SK-N-SH (cell line): ENCODE results near the gene RBM12. TPM values are rescaled to one million over a fixed set of nuclear protein-coding genes. Genes with fewer than 3 reads are reported as not detected.

Experiments used
- CTCF ChIA-PET: fragments of 300-600, 350-600 bp; formaldehyde crosslinking; extraction: SDS; loops from one replicate; lab custom pipeline; 2021; lab: Yijun Ruan, JAX
- POLR2A ChIA-PET: fragments of 350-600 bp; sonication (Branson Sonifier 250); formaldehyde crosslinking; extraction: SDS; loops from one replicate; lab custom pipeline; 2020; ENCODE audit warnings: antibody characterized with exemption, inconsistent platforms; lab: Yijun Ruan, JAX
- DNase-seq: peaks from one replicate; pipeline ENCODE4 v3.0.0; 2012
- H2AFZ ChIP-seq: fragments of 200-600 bp; sonication (generic); 2 replicates; pipeline ENCODE4 v1.8.1; 2016; ENCODE audit warnings: antibody characterized with exemption, mild to moderate bottlenecking, low read depth
- H3F3A ChIP-seq: fragments of 200-600 bp; sonication (generic); replicated peaks from 2 replicates; pipeline ENCODE3; 2016; ENCODE audit warnings: antibody characterized with exemption, mild to moderate bottlenecking; ENCODE audit not compliant: insufficient read depth
- H3K27ac ChIP-seq, 2 experiments: fragments of 200-500 bp in 1 of 2; fragments of 200-600 bp in 1 of 2; sonication (Bioruptor generic) in 1 of 2; sonication (generic), shearing (Covaris generic) in 1 of 2; 2 replicates each; pipeline versions ENCODE4 v1.5.1 to v1.6.1; 2014 to 2016; ENCODE audit warnings: low read depth in 2 of 2, inconsistent platforms in 1 of 2, low read length in 1 of 2, mild to moderate bottlenecking in 1 of 2, mixed read lengths in 1 of 2
- H3K27me3 ChIP-seq: fragments of 200-600 bp; sonication (generic), shearing (Covaris generic); 2 replicates; pipeline ENCODE4 v1.6.1; 2016; ENCODE audit warnings: mixed run types; ENCODE audit not compliant: insufficient read depth
- H3K36me3 ChIP-seq, 2 experiments: fragments of 200-500 bp in 1 of 2; fragments of 200-600 bp in 1 of 2; sonication (Bioruptor generic) in 1 of 2; sonication (generic) in 1 of 2; replicated peaks in 1 of 2; 2 replicates each; pipeline versions ENCODE3 to v1.5.1; 2014 to 2016; ENCODE audit warnings: low read length in 1 of 2, mild to moderate bottlenecking in 1 of 2; ENCODE audit not compliant: insufficient read depth in 2 of 2, control insufficient read depth in 1 of 2
- H3K4me1 ChIP-seq, 2 experiments: fragments of 200-500 bp in 1 of 2; fragments of 200-600 bp in 1 of 2; sonication (Bioruptor generic) in 1 of 2; sonication (generic), shearing (Covaris generic) in 1 of 2; 2 replicates each; pipeline versions ENCODE4 v1.5.1 to v1.6.1; 2014 to 2016; ENCODE audit warnings: low read depth in 1 of 2, low read length in 1 of 2, mixed run types in 1 of 2; ENCODE audit not compliant: insufficient read depth in 2 of 2, control insufficient read depth in 1 of 2
- H3K4me2 ChIP-seq: fragments of 200-600 bp; sonication (generic), shearing (Covaris generic); 2 replicates; pipeline ENCODE4 v1.6.1; 2017; ENCODE audit warnings: mixed run types
- H3K4me3 ChIP-seq, 2 experiments: fragments of 200-500 bp in 1 of 2; fragments of 200-600 bp in 1 of 2; sonication (Bioruptor generic) in 1 of 2; sonication (generic), shearing (Covaris generic) in 1 of 2; 2 replicates each; pipeline versions ENCODE4 v1.5.1 to v1.8.1; 2014 to 2016; ENCODE audit warnings: low read depth in 2 of 2, inconsistent platforms in 1 of 2, low read length in 1 of 2, mild to moderate bottlenecking in 1 of 2, mixed read lengths in 1 of 2, moderate library complexity in 1 of 2
- H3K79me2 ChIP-seq: fragments of 200-600 bp; sonication (generic); 2 replicates; pipeline ENCODE4 v1.8.1; 2017; ENCODE audit warnings: mild to moderate bottlenecking; ENCODE audit not compliant: insufficient read depth
- H3K9ac ChIP-seq: fragments of 200-600 bp; sonication (generic); 2 replicates; pipeline ENCODE4 v1.6.1; 2017; ENCODE audit warnings: mixed run types
- H3K9me2 ChIP-seq: fragments of 200-600 bp; sonication (generic); 2 replicates; pipeline ENCODE4 v1.6.1; 2017; ENCODE audit warnings: mixed run types
- H3K9me3 ChIP-seq: fragments of 200-600 bp; sonication (generic); 2 replicates; pipeline ENCODE4 v1.6.1; 2017; ENCODE audit warnings: mixed run types, mild to moderate bottlenecking, moderate library complexity
- H4K20me1 ChIP-seq: fragments of 200-600 bp; sonication (generic); 2 replicates; pipeline ENCODE4 v1.6.1; 2017; ENCODE audit warnings: mild to moderate bottlenecking, mixed run types; ENCODE audit not compliant: insufficient read depth
- CHD2 ChIP-seq: fragments of 150-350 bp; IDR thresholded peaks from 2 replicates; pipeline ENCODE4 v1.6.1; 2018; ENCODE audit warnings: low read length; ENCODE audit not compliant: partially characterized antibody
- ELF1 ChIP-seq: IDR thresholded peaks from 2 replicates; pipeline ENCODE4 v1.4.0; 2012
- EP300 ChIP-seq, 2 experiments: IDR thresholded peaks; 2 replicates each; pipeline versions ENCODE4 v1.4.0 to v1.6.1; 2012; ENCODE audit warnings: borderline replicate concordance in 1 of 2, low read depth in 1 of 2, low read length in 1 of 2
- EZH2phosphoT487 ChIP-seq: fragments of 200-600 bp; sonication (generic); IDR thresholded peaks from 2 replicates; pipeline ENCODE4 v1.6.1; 2017; ENCODE audit warnings: low read depth, mixed run types, mild to moderate bottlenecking, antibody characterized with exemption, moderate library complexity, borderline replicate concordance
- FOXJ3 ChIP-seq: sonication (generic); formaldehyde crosslinking; IDR thresholded peaks from 2 replicates; pipeline ENCODE4 v1.5.1; 2020; ENCODE audit warnings: mild to moderate bottlenecking, missing genetic modification reagents
- FOXM1 ChIP-seq: IDR thresholded peaks from 2 replicates; pipeline ENCODE4 v1.4.0; 2012; ENCODE audit warnings: low read depth, mild to moderate bottlenecking
- GATA2 ChIP-seq: sonication (generic); formaldehyde crosslinking; IDR thresholded peaks from 2 replicates; pipeline ENCODE4 v1.5.0; 2020; ENCODE audit warnings: mild to moderate bottlenecking, missing genetic modification reagents
- JUND ChIP-seq: IDR thresholded peaks from 2 replicates; pipeline ENCODE4 v1.4.0; 2012
- MXI1 ChIP-seq: IDR thresholded peaks from 2 replicates; pipeline ENCODE4 v1.6.1; 2012; ENCODE audit warnings: mild to moderate bottlenecking, low read depth, low read length, improper control_type of control experiment
- NFIC ChIP-seq: IDR thresholded peaks from 2 replicates; pipeline ENCODE4 v1.4.0; 2012; ENCODE audit warnings: borderline replicate concordance
- POLR2AphosphoS5 ChIP-seq: IDR thresholded peaks from 2 replicates; pipeline ENCODE4 v1.6.1; 2012; ENCODE audit warnings: low read depth, low read length
- RAD21 ChIP-seq: IDR thresholded peaks from 2 replicates; pipeline ENCODE4 v1.6.1; 2012; ENCODE audit warnings: mild to moderate bottlenecking, low read length
- SIN3A ChIP-seq: IDR thresholded peaks from 2 replicates; pipeline ENCODE4 v1.6.1; 2012; ENCODE audit warnings: low read depth, mild to moderate bottlenecking, low read length, moderate library complexity, borderline replicate concordance
- TAF1 ChIP-seq: IDR thresholded peaks from 2 replicates; pipeline ENCODE4 v1.6.1; 2012; ENCODE audit warnings: low read depth, mild to moderate bottlenecking, low read length, moderate library complexity, borderline replicate concordance
- YY1 ChIP-seq: IDR thresholded peaks from 2 replicates; pipeline ENCODE4 v1.4.0; 2012; ENCODE audit warnings: low read depth, mild to moderate bottlenecking
- WGBS: methylation state at CpG from one replicate; pipeline ENCODE4 v1.1.6; 2017; ENCODE audit warnings: low lambda C conversion rate; 5-methylcytosine and 5-hydroxymethylcytosine counted together
- polyA plus RNA-seq, 3 experiments: library from polyadenylated mRNA; depleted of rRNA; stranded (reverse); fragments of >200 nt; gene quantifications; 2 replicates each; pipeline ENCODE4 v1.2.3, GENCODE V29; 2012
- TF ChIP-seq, protein P1 (sequence below): fragments of 150-350 bp; IDR thresholded peaks from 2 replicates; pipeline ENCODE4 v1.6.1; 2017; ENCODE audit warnings: antibody characterized with exemption, low read length, low read depth, borderline replicate concordance
- TF ChIP-seq, protein P2 (sequence below): IDR thresholded peaks from 2 replicates; pipeline ENCODE4 v1.4.0; 2012; ENCODE audit warnings: low read depth
- TF ChIP-seq, protein P3 (sequence below): fragments of 200-600 bp; sonication (generic); IDR thresholded peaks from 2 replicates; pipeline ENCODE4 v1.6.1; 2017; ENCODE audit warnings: antibody characterized with exemption, mild to moderate bottlenecking, moderate library complexity

The RBM12 gene
- polyA plus RNA-seq, 1 of the 3 experiments (the other 2 are of a cell fraction) = 41.9 TPM

DNA sequence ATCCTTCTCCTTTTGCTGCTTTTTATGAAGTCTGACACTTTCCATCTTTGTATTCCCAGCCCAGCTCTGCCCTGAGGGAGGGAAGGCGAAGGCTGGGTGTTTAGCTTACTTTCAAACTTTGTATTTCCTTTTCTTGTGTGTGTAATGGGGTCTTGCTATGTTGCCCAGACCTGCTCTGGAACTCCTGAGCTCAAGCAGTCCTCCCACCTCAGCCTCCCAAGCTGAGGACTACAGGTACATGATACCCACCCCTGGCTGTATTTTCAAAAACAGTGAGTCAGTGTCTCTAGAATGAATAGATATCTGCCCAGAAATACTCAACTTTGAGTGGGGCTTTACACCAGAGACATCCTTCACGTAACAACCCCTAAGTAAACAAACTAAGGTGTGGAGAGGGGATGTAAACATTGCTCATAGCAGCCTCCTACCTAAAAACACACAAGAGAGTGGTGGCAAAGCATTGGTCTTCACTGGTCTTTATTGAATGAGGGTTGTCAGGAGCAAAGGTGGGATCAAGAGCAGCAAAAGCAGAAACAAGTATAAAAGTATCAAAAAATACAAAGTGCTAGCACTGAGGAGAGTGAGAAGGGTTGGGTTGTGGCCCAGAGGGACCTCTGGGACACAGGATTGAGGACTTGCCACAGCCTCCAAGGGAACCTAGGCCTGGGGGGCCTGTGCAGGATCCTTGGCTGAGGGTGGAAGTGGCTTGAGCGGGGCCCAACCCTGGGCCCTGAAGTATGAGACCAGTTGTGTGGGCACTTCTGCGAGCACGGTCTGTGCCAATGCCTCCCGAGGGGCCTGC, 38.9 kb downstream of the RBM12 start:
- no peaks in the 10 kb centered on the region for H3K27me3 ChIP-seq
- no peaks in the 10 kb centered on the region for H3K9me3 ChIP-seq
- no peaks in the 10 kb centered on the region for H3K4me1 ChIP-seq
- DNase-seq = no peak
- no peaks in the 10 kb centered on the region for H4K20me1 ChIP-seq
- TF ChIP-seq ELF1 (no peak), SIN3A (no peak), FOXM1 (no peak), RAD21 (no peak), YY1 (no peak), EZH2phosphoT487 (no peak), TAF1 (no peak), MXI1 (no peak), FOXJ3 (no peak), POLR2AphosphoS5 (no peak)
- TF ChIP-seq, protein P1, sequence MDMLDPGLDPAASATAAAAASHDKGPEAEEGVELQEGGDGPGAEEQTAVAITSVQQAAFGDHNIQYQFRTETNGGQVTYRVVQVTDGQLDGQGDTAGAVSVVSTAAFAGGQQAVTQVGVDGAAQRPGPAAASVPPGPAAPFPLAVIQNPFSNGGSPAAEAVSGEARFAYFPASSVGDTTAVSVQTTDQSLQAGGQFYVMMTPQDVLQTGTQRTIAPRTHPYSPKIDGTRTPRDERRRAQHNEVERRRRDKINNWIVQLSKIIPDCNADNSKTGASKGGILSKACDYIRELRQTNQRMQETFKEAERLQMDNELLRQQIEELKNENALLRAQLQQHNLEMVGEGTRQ = no peak
- TF ChIP-seq, protein P2, sequence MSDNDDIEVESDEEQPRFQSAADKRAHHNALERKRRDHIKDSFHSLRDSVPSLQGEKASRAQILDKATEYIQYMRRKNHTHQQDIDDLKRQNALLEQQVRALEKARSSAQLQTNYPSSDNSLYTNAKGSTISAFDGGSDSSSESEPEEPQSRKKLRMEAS = no peak
- no peak overlapping the region for H3K9ac ChIP-seq
- no peak overlapping the region for H3K4me3 ChIP-seq
- no peak overlapping the region for H2AFZ ChIP-seq
- no peak overlapping the region for H3K27ac ChIP-seq
- CTCF ChIA-PET = interaction anchor here (1.5 kb wide), 1 partner anchor 9 kb away, joined by 4 read pairs; no protein-coding TSS in a partner anchor
- H3F3A ChIP-seq = peaks cover 33% of the 10 kb centered on the region
- H3K4me2 ChIP-seq = no peak overlapping the region
- POLR2A ChIA-PET = no interaction called here
- 94% methylated on average over 6 of the region's 6 CpGs for WGBS
- H3K9me2 ChIP-seq = no peaks in the 10 kb centered on the region
- H3K79me2 ChIP-seq = no peaks in the 10 kb centered on the region
- H3K36me3 ChIP-seq = peaks cover 46 to 59% of the 10 kb centered on the region in 2 experiments

DNA sequence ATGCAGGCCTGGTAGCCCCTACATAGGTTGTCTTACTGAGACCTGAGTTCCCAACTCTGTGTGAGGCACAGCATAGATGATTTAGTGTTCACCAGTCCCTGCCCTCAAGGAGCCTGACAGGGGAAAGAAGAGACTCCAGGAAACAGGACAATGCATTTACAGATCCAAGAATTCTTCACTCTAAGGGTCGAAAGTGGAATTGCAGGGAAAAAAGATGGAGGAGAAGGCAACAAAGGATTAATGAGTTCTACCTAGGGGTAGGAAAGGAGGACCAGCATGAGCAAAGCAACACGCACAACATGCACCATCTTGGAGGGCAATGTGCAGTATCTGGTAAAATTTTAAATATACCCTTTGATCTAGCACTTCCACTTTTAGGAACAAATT, 43.1 kb downstream of the RBM12 start:
- CTCF ChIA-PET = interaction anchor here (0.9 to 4.9 kb wide), 9 partner anchors 9 to 371 kb away, joined by 3 to 42 read pairs (median 5); partner anchors contain the start of genes CPNE1 and RBM12
- H3F3A ChIP-seq = peaks cover 50% of the 10 kb centered on the region
- peaks cover 8 to 11% of the 10 kb centered on the region in 2 experiments; a peak in 1 of 4 replicates for H3K4me1 ChIP-seq
- TF ChIP-seq, protein P1 = no peak
- TF ChIP-seq, protein P3, sequence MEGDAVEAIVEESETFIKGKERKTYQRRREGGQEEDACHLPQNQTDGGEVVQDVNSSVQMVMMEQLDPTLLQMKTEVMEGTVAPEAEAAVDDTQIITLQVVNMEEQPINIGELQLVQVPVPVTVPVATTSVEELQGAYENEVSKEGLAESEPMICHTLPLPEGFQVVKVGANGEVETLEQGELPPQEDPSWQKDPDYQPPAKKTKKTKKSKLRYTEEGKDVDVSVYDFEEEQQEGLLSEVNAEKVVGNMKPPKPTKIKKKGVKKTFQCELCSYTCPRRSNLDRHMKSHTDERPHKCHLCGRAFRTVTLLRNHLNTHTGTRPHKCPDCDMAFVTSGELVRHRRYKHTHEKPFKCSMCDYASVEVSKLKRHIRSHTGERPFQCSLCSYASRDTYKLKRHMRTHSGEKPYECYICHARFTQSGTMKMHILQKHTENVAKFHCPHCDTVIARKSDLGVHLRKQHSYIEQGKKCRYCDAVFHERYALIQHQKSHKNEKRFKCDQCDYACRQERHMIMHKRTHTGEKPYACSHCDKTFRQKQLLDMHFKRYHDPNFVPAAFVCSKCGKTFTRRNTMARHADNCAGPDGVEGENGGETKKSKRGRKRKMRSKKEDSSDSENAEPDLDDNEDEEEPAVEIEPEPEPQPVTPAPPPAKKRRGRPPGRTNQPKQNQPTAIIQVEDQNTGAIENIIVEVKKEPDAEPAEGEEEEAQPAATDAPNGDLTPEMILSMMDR = peak; percentile 19; the same call in 1 of the 2 replicates
- no peak for TF ChIP-seq JUND
- no peak for TF ChIP-seq GATA2 (CRISPR knock-in tag)
- no peak for TF ChIP-seq NFIC
- no peak for TF ChIP-seq ELF1
- no peak for TF ChIP-seq EZH2phosphoT487
- TF ChIP-seq EP300 (IDR thresholded peaks at IDR 0.05; ENCODE audit: borderline replicate concordance in 1 of 2, low read depth in 1 of 2, low read length in 1 of 2) = no peak
- no peak for TF ChIP-seq CHD2
- TF ChIP-seq, all 33 proteins: peak for 1
- POLR2A ChIA-PET = interaction anchor here (6.5 kb wide), 1 partner anchor 43 kb away, joined by 33 read pairs; the partner anchor contains the start of genes CPNE1 and RBM12
- H3K4me3 ChIP-seq = no peak overlapping the region
- H3K9me3 ChIP-seq = no peaks in the 10 kb centered on the region
- no peak overlapping the region for H2AFZ ChIP-seq
- no peaks in the 10 kb centered on the region for H4K20me1 ChIP-seq
- no peak overlapping the region for H3K9ac ChIP-seq
- peaks cover 19 to 34% of the 10 kb centered on the region in 2 experiments for H3K36me3 ChIP-seq
- H3K79me2 ChIP-seq = peaks cover 14% of the 10 kb centered on the region
- H3K9me2 ChIP-seq = no peaks in the 10 kb centered on the region
- WGBS = 95% methylated on average over 2 of the region's 2 CpGs
- H3K27ac ChIP-seq = no peak overlapping the region
- H3K4me2 ChIP-seq = no peak overlapping the region
- H3K27me3 ChIP-seq = no peaks in the 10 kb centered on the region
- DNase-seq = no peak
